ENCODE measurements around the gene SSBP3.

SSBP3 gene

GRCh38 chr1:54302549-54302948 lies 103.6 kb downstream of the SSBP3 start:
- no peak for FAIRE-seq

GRCh38 chr1:54301497-54301896 lies 104.7 kb downstream of the SSBP3 start:
- FAIRE-seq = no peak

GRCh38 chr1:54300401-54300800 lies 105.8 kb downstream of the SSBP3 start:
- FAIRE-seq = no peak

GRCh38 chr1:54299037-54299436 lies 107.2 kb downstream of the SSBP3 start:
- no peak for FAIRE-seq

GRCh38 chr1:54298284-54299033 lies 107.7 kb downstream of the SSBP3 start:
- FAIRE-seq = no peak

GRCh38 chr1:54297596-54298283 lies 108.5 kb downstream of the SSBP3 start:
- no peak for FAIRE-seq

GRCh38 chr1:54296666-54297065 lies 109.5 kb downstream of the SSBP3 start:
- FAIRE-seq = no peak

- no peak for FAIRE-seq
These were observed 111.3 kb downstream of the SSBP3 start for GRCh38 chr1:54294887-54295286.

- no peak for FAIRE-seq
These were observed 113.9 kb downstream of the SSBP3 start for GRCh38 chr1:54292002-54292911.

GRCh38 chr1:54291276-54292001 lies 114.8 kb downstream of the SSBP3 start:
- no peak for FAIRE-seq

- FAIRE-seq = no peak
These were observed 115.5 kb downstream of the SSBP3 start for GRCh38 chr1:54290506-54291184.

- FAIRE-seq = no peak
These were observed 116.4 kb downstream of the SSBP3 start for GRCh38 chr1:54289712-54290233.

- no peak for FAIRE-seq
These were observed 118.4 kb downstream of the SSBP3 start for GRCh38 chr1:54287801-54288211.

- FAIRE-seq = peak; percentile 80
These were observed 119.0 kb downstream of the SSBP3 start for GRCh38 chr1:54287176-54287650.

- no peak for FAIRE-seq
These were observed 120.3 kb downstream of the SSBP3 start for GRCh38 chr1:54285815-54286345.

- no peak for FAIRE-seq
These were observed 121.2 kb downstream of the SSBP3 start for GRCh38 chr1:54284781-54285529.

- no peak for FAIRE-seq
These were observed 122.4 kb downstream of the SSBP3 start for GRCh38 chr1:54283635-54284385.

GRCh38 chr1:54282101-54282847 lies 123.9 kb downstream of the SSBP3 start:
- FAIRE-seq = no peak

- FAIRE-seq = no peak
These were observed 125.5 kb downstream of the SSBP3 start for GRCh38 chr1:54280651-54281050.

All from endometrium (tissue), 2 donors.